RPMI7951 (cell line): Measurements from ENCODE around the gene GNAQ. TPM values are rescaled to one million over a fixed set of nuclear protein-coding genes. Genes with fewer than 3 reads are reported as not detected.

Experiments used
- DNase-seq: peaks from one replicate; pipeline ENCODE4 v3.0.0-alpha.2; 2012; ENCODE audit warnings: low read depth
- total RNA-seq: library from RNA; depleted of rRNA; stranded (reverse); fragments of >200 nt; shearing (Covaris generic); gene quantifications from 2 replicates; pipeline ENCODE4 v1.2.3, GENCODE V29; 2014

The GNAQ gene
- total RNA-seq, 1 experiment from 2014 or later: 20.8 TPM

DNA sequence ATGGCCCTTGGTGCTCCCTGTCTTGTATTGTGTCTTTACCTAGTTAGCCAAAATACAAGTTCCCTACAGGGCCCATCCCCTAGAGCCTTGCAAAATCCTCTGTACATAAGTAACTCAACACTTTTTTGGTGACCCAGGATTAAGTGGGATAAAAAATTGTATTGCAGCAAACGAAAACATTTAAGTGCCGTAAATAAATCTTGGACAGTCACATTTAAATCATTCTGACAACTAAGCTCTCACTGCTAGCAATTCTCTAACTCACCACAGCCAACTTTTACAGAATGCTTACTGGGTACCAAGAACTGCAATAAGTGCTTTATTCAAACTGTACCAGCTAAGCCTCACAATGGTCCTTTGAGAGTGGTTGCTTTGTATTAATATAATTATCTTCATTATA lies 56.6 kb downstream of the GNAQ start:
- no peak for DNase-seq

DNA sequence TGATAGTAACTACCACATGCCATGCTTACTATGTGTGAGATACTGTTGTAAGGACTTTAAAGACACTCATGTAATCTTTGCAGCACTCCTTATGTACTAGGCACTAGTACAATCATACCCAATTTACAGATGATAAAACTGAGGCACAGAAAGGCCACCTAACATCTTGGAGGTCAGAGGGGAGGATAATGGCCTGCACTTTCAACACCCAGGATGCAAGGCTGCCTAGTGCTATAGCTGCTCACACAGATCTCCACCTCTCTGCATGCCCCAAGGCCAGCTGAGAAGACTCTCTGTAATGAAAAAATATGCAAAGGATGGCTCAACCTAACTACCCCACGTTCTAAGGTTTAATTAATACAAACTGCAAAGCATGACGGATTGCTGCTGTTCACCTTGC lies 57.2 kb downstream of the GNAQ start:
- no peak for DNase-seq

- DNase-seq: no peak
These were observed 62.5 kb downstream of the GNAQ start for GRCh38 chr9:77969083-77969482.

GRCh38 chr9:77968506-77968905 lies 63.1 kb downstream of the GNAQ start:
- DNase-seq: no peak

GRCh38 chr9:77966718-77967117 lies 64.9 kb downstream of the GNAQ start:
- DNase-seq: no peak

DNA sequence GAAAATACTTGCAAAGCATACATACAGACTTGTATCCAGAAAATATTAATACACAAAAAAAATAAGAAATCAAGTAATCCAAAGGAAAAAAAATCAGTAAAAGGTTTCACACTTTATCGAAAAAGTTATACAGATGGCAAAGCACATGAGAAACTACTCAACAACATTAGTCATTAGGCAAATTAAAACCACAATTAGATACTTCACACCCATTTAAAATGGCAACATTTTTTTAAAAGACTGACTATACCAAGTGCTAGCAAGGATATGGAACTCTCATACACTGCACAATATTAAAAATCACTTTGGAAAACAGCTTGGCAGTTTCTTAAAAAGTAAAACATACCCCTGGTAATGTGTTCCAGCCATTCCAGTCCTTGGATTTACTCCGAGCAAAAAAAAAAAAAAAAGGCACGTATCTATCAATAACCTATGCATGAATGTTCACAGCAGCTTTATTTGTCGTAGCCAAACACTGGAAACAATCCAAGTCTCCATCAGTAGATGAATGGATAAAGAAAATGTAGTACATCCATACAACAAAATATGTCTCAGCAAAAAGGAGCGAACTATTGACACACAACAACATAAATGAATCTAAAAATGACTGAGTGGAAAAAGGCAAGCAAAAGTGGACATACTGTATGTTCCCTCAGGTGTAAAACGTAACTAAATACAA lies 66.0 kb downstream of the GNAQ start:
- no peak for DNase-seq

DNA sequence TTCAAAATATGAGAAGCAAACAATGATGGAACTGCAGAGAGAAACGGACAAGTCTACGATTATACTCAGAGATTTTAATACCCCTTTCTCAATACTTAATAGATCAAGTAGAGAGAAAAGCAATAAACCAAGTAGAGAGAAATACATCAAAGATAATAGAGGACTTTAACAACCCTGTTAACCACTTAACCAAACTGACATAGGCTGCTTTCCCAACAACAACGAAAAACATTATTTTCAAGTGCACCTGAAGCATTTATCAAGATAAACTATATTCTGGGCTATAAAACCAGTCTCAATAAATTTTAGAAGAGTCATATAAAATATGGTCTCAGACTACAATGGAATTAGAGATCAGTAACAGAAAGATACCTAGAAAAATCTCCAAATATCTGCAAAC lies 67.4 kb downstream of the GNAQ start:
- DNase-seq: no peak

GRCh38 chr9:77961541-77961940 lies 70.1 kb downstream of the GNAQ start:
- DNase-seq: no peak

DNA sequence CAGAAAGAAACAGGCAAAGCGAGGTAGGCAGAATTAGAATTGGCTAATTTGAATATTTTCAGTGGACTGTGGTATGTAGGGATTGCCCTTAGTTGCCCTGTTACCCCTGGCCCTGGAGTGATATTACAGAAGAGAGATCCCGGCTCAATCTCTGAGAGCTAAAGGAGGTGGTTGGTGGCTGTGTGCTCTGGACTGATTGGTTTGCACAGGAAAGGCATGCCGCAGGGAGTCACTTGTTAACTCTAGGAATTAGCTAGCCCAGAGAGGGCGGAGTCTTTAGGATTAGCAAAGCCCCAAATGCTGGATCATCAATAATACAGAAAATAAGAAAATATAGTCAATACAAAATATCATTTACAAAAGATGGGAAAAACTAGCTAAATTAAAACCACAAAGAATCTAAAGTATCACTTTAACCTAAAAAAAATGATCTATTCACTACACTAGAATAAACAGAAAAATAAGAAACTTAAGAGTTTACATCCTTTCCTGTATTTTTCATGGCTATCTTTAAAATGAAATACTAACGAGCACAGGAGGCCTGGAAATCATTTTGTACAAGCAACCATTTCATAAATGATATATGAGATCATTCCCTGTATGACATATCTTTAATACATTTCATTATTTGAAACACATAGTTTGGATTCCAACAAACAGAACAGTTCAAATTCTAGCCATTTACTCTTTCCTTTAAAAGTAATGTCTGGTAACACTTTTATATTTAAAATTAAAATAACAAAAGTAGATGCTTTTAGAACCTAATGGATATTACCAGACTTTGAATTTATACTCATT lies 71.1 kb downstream of the GNAQ start:
- no peak for DNase-seq

GRCh38 chr9:77959803-77960202 lies 71.8 kb downstream of the GNAQ start:
- DNase-seq: no peak

DNA sequence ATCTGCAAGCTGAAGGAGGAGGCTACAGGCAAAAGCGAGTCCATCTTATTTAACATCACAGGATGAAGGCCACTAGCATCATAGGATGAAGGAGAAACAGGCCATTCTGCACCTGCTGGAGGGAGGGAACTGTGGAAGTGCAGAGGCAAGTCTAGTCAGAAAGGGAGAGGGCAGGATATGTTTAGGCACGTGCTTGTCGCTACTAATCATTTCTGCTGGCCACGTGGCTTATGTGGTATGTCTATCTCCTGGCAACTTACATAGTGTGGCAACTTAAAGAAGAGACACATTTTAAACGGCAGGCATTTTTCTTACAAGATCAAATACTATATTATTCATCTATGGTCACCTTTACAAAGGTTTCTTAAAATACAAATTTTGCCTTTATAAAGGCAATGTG lies 74.0 kb downstream of the GNAQ start:
- no peak for DNase-seq

DNA sequence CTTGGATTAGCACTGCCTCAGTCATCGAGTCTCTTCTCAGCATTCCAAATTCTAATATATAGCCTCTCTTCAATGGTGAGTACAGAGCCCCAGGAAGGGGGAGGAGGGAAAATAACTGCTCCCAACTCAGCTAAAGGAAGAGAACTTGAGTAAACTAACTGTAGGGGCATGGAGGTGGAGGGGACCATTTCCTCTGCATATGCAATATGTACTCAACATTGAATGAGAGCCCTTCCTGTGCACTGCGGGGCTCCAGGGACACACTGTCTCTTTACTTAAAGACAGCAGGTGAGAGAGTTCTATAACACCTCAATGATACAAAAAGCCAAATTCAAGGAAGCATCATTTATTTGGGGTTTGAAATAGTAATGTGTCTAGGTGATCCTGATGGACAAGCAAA lies 75.1 kb downstream of the GNAQ start:
- DNase-seq: no peak

- DNase-seq: no peak
These were observed 77.0 kb downstream of the GNAQ start for GRCh38 chr9:77954666-77955015.

DNA sequence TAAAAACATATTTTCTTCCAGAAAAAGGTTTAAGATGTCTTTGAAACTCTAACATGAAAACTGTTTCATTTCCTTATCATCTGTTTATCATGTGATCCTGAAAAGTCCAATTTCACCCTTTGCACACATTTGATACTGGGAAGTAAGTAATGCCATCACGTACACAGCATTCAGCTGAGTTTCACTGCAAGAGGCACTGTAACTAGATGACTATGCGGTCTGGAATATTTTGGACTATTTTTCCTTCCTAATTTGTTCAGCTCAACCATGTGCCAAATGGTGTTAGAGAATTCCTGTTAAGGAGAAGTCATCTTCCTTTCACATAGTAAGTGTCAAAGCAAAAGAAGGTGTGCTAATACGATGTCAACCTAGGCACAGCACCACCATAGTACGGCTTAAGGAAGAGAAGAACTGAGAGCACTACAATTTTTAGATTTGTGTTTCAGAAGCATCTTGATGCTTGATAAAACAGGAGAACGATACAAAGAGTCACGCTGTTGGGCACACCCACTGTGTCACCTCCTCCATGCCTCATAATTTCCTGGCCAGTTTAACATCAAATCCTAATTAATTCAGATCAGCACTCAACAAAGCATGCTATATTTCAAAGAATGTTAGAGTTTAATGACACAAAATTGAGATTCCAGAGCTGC lies 77.5 kb downstream of the GNAQ start:
- DNase-seq: no peak

- no peak for DNase-seq
These were observed 78.0 kb downstream of the GNAQ start for GRCh38 chr9:77953590-77953989.

GRCh38 chr9:77952635-77953328 lies 78.8 kb downstream of the GNAQ start:
- peak; percentile 10 for DNase-seq

DNA sequence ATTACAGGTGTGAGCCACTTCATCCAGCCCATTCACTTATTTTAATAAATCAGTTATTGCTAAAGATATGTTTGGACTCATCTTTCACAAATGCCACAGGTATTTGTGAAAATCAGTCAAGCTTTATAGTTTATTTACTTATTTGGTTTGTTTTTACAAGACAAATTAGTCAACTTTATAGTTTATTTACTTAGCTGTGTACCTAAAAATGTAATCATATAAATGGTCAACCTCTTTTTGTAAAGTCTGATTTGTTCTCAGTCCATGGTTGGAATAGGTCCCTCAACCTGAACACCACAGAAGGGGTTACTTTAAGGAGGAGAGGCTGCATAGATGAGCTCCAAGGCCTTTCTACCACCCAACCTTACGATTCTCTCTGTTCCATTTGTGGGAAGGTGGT lies 80.2 kb downstream of the GNAQ start:
- DNase-seq: no peak

GRCh38 chr9:77949751-77950436 lies 81.7 kb downstream of the GNAQ start:
- no peak for DNase-seq

- DNase-seq: no peak
These were observed 84.0 kb downstream of the GNAQ start for GRCh38 chr9:77947651-77948050.

- DNase-seq: no peak
These were observed 84.5 kb downstream of the GNAQ start for GRCh38 chr9:77946969-77947620.

- no peak for DNase-seq
These were observed 85.3 kb downstream of the GNAQ start for GRCh38 chr9:77946296-77946695.
